ENCODE data around the gene ZNF441. TPM values are rescaled to one million over a fixed set of nuclear protein-coding genes. Genes with fewer than 3 reads are reported as not detected.
A peak's percentile ranks its signal among the peaks of the same experiment; 100 is the strongest.

ZNF441 gene
- total RNA-seq, 5 donors from 2014 or later (not counting 1 experiment from before 2014, with no cell fraction given): 4.8 to 18.4 (median 16.0) TPM

GRCh38 chr19:11737964-11738745, 28.6 kb upstream of the ZNF441 start:
- Mint-ChIP-seq H3K27me3 (peaks cover 0 to 5% of the 10 kb centered on the region in 2 donors), H3K4me1 (peaks cover 26 to 28% (median 27%) of the 10 kb centered on the region in 3 donors), H3K36me3 (peaks cover 4% of the 10 kb centered on the region), H3K27ac (peak overlapping the region; percentile 43 to 90), H3K4me3 (peak overlapping the region; percentile 97 to 100 (median 99)), H3K9me3 (no peaks in the 10 kb centered on the region)
- Histone ChIP-seq H3K27me3 (replicated peaks in 1 of 2; ENCODE audit: control insufficient read depth in 2 of 2, extremely low read depth in 1 of 2, insufficient read depth in 2 of 2, low read length in 1 of 2) (no peaks in the 10 kb centered on the region), H3K4me3 (ENCODE audit: control insufficient read depth in 1 of 2, extremely low read depth in 1 of 2, low read length in 1 of 2) (peak overlapping the region; percentile 82 to 88), H3K36me3 (ENCODE audit: control insufficient read depth in 2 of 2, extremely low read depth in 1 of 2, insufficient read depth in 1 of 2, low read length in 1 of 2) (no peaks in the 10 kb centered on the region), H3K27ac (ENCODE audit: low read length) (no peak overlapping the region), H3K4me1 (ENCODE audit: control insufficient read depth in 1 of 2, extremely low read depth in 1 of 2, insufficient read depth in 2 of 2, low read length in 2 of 2) (peaks cover 7 to 22% of the 10 kb centered on the region in 2 experiments), H3K9me3 (no peaks in the 10 kb centered on the region)
- peak in 29 of 35 experiments; percentile 4 to 40 (median 14) for DNase-seq
- POLR2A ChIA-PET: no interaction called here
- CTCF ChIA-PET: interaction anchor here (0.6 kb wide), 2 partner anchors 26 to 46 kb away, joined by 5 to 7 read pairs; no protein-coding TSS in a partner anchor
- WGBS (ENCODE audit: insufficient coverage): under 1% methylated on average over 52 of the region's 52 CpGs
- peak; percentile 41 to 61 (median 58) for ATAC-seq (replicated peaks in 1 of 4)

- Mint-ChIP-seq H3K27me3 (peaks cover 0 to 5% of the 10 kb centered on the region in 2 donors), H3K27ac (peak within 1 kb of the TSS; percentile 90 to 92), H3K4me3 (peak within 1 kb of the TSS; percentile 97 to 100 (median 99)), H3K36me3 (peaks cover 4% of the 10 kb centered on the region), H3K4me1 (peaks cover 26 to 28% (median 27%) of the 10 kb centered on the region in 3 donors), H3K9me3 (no peaks in the 10 kb centered on the region)
- no peaks in the 10 kb centered on the region for H3K36me3 ChIP-seq (ENCODE audit: control insufficient read depth in 2 of 2, extremely low read depth in 1 of 2, insufficient read depth in 1 of 2, low read length in 1 of 2)
- H3K27me3 ChIP-seq (replicated peaks in 1 of 2; ENCODE audit: control insufficient read depth in 2 of 2, extremely low read depth in 1 of 2, insufficient read depth in 2 of 2, low read length in 1 of 2): no peaks in the 10 kb centered on the region
- no peaks in the 10 kb centered on the region for H3K9me3 ChIP-seq
- WGBS (ENCODE audit: insufficient coverage): under 1% methylated on average over 30 of the region's 35 CpGs
- H3K4me1 ChIP-seq (ENCODE audit: control insufficient read depth in 1 of 2, extremely low read depth in 1 of 2, insufficient read depth in 2 of 2, low read length in 2 of 2): peaks cover 7 to 22% of the 10 kb centered on the region in 2 experiments
- ChIA-PET CTCF (interaction anchor here in 1 of 2 donors (0.6 kb wide), 1 partner anchor 25 kb away, joined by 7 read pairs; no protein-coding TSS in a partner anchor), POLR2A (no interaction called here)
- DNase-seq (peak; percentile 91 to 99 (median 95)), ATAC-seq (replicated peaks in 1 of 4) (peak; percentile 99 to 100 (median 99))
- H3K27ac ChIP-seq (ENCODE audit: low read length): no peak within 1 kb of the TSS
- H3K4me3 ChIP-seq (ENCODE audit: control insufficient read depth in 1 of 2, extremely low read depth in 1 of 2, low read length in 1 of 2): peak within 1 kb of the TSS; percentile 82 to 88
Measured at GRCh38 chr19:11738746-11739620, 27.8 kb upstream of the ZNF441 start, which contains the start of gene ZNF823. TSS of gene ZNF823 (minus strand) at chr19:11738946. CDS start at chr19:11738819, 127 bp downstream.

- H3K9me3 Mint-ChIP-seq: peaks cover 4 to 37% (median 17%) of the 10 kb centered on the region in 3 donors
- ChIA-PET POLR2A (interaction anchor here in 1 of 2 donors (0.6 kb wide), 1 partner anchor 106 kb away, joined by 3 read pairs; no protein-coding TSS in a partner anchor), CTCF (interaction anchor here in 1 of 2 donors (0.6 kb wide), 1 partner anchor 866 kb away, joined by 3 read pairs; no protein-coding TSS in a partner anchor)
- Histone ChIP-seq H3K4me1 (ENCODE audit: control insufficient read depth in 1 of 2, extremely low read depth in 1 of 2, insufficient read depth in 2 of 2, low read length in 2 of 2) (no peaks in the 10 kb centered on the region), H3K9me3 (no peaks in the 10 kb centered on the region), H3K27ac (ENCODE audit: low read length) (no peak overlapping the region), H3K27me3 (replicated peaks in 1 of 2; ENCODE audit: control insufficient read depth in 2 of 2, extremely low read depth in 1 of 2, insufficient read depth in 2 of 2, low read length in 1 of 2) (no peaks in the 10 kb centered on the region), H3K36me3 (ENCODE audit: control insufficient read depth in 2 of 2, extremely low read depth in 1 of 2, insufficient read depth in 1 of 2, low read length in 1 of 2) (no peaks in the 10 kb centered on the region), H3K4me3 (ENCODE audit: control insufficient read depth in 1 of 2, extremely low read depth in 1 of 2, low read length in 1 of 2) (no peak overlapping the region)
- H3K4me1 Mint-ChIP-seq: no peaks in the 10 kb centered on the region
- DNase-seq (no peak), ATAC-seq (replicated peaks in 1 of 4) (no peak)
- H3K27ac Mint-ChIP-seq: no peak overlapping the region
- peaks cover 3 to 7% of the 10 kb centered on the region in 2 donors for H3K27me3 Mint-ChIP-seq
- peaks cover 9% of the 10 kb centered on the region for H3K36me3 Mint-ChIP-seq
- no peak overlapping the region for H3K4me3 Mint-ChIP-seq
Measured at GRCh38 chr19:11745869-11746268, 20.9 kb upstream of the ZNF441 start.

- Mint-ChIP-seq H3K9me3 (peaks cover 4 to 49% (median 25%) of the 10 kb centered on the region in 3 donors), H3K36me3 (peaks cover 11% of the 10 kb centered on the region)
Measured at GRCh38 chr19:11747277-11747676, 19.5 kb upstream of the ZNF441 start.

DNA sequence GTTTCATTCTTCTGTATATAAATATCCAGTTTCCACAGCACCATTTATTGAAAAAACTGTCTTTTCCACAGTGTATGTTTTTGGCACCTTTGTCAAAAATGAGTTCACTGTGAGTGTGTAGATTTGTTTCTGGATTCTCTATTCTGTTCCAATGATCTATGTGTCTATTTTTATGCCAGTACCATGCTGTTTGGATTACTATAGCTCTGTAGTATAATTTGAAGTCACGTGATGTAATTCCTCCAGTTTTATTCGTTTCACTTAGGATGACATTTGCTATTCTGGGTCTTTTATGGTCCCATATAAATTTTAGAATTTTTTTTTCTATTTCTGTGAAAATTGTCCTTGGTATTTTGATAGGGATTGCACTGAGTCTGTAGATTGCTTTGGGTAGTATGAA, 17.0 kb upstream of the ZNF441 start:
- Histone ChIP-seq H3K4me1 (ENCODE audit: control insufficient read depth in 1 of 2, extremely low read depth in 1 of 2, insufficient read depth in 2 of 2, low read length in 2 of 2) (no peaks in the 10 kb centered on the region), H3K27ac (ENCODE audit: low read length) (no peak overlapping the region), H3K9me3 (no peaks in the 10 kb centered on the region), H3K36me3 (ENCODE audit: control insufficient read depth in 2 of 2, extremely low read depth in 1 of 2, insufficient read depth in 1 of 2, low read length in 1 of 2) (no peaks in the 10 kb centered on the region), H3K4me3 (ENCODE audit: control insufficient read depth in 1 of 2, extremely low read depth in 1 of 2, low read length in 1 of 2) (no peak overlapping the region), H3K27me3 (replicated peaks in 1 of 2; ENCODE audit: control insufficient read depth in 2 of 2, extremely low read depth in 1 of 2, insufficient read depth in 2 of 2, low read length in 1 of 2) (no peaks in the 10 kb centered on the region)
- H3K36me3 Mint-ChIP-seq: peaks cover 18% of the 10 kb centered on the region
- ChIA-PET POLR2A (no interaction called here), CTCF (no interaction called here)
- ATAC-seq (replicated peaks in 1 of 4) (no peak), DNase-seq (no peak)
- H3K4me3 Mint-ChIP-seq: no peak overlapping the region
- peaks cover 9 to 57% (median 30%) of the 10 kb centered on the region in 3 donors for H3K9me3 Mint-ChIP-seq
- H3K4me1 Mint-ChIP-seq: no peaks in the 10 kb centered on the region
- no CpG with 5 or more reads among the region's 2 CpGs for WGBS (ENCODE audit: insufficient coverage)
- H3K27me3 Mint-ChIP-seq: peaks cover 15 to 30% of the 10 kb centered on the region in 2 donors
- H3K27ac Mint-ChIP-seq: no peak overlapping the region

More at GRCh38 chr19:11747277-11747676, 19.5 kb upstream of the ZNF441 start:
- H3K4me3 ChIP-seq (ENCODE audit: control insufficient read depth in 1 of 2, extremely low read depth in 1 of 2, low read length in 1 of 2): no peak overlapping the region
- H3K27me3 ChIP-seq (replicated peaks in 1 of 2; ENCODE audit: control insufficient read depth in 2 of 2, extremely low read depth in 1 of 2, insufficient read depth in 2 of 2, low read length in 1 of 2): no peaks in the 10 kb centered on the region
- ChIA-PET CTCF (no interaction called here), POLR2A (no interaction called here)
- Mint-ChIP-seq H3K27me3 (peaks cover 7 to 11% of the 10 kb centered on the region in 2 donors), H3K27ac (no peak overlapping the region), H3K4me3 (no peak overlapping the region), H3K4me1 (no peaks in the 10 kb centered on the region)
- H3K36me3 ChIP-seq (ENCODE audit: control insufficient read depth in 2 of 2, extremely low read depth in 1 of 2, insufficient read depth in 1 of 2, low read length in 1 of 2): no peaks in the 10 kb centered on the region
- ATAC-seq (replicated peaks in 1 of 4): no peak
- H3K27ac ChIP-seq (ENCODE audit: low read length): no peak overlapping the region
- DNase-seq: no peak
- H3K9me3 ChIP-seq: no peaks in the 10 kb centered on the region
- no peaks in the 10 kb centered on the region for H3K4me1 ChIP-seq (ENCODE audit: control insufficient read depth in 1 of 2, extremely low read depth in 1 of 2, insufficient read depth in 2 of 2, low read length in 2 of 2)
- WGBS (ENCODE audit: insufficient coverage): no CpG with 5 or more reads among the region's 1 CpG

- Histone ChIP-seq H3K27me3 (replicated peaks in 1 of 2; ENCODE audit: control insufficient read depth in 2 of 2, extremely low read depth in 1 of 2, insufficient read depth in 2 of 2, low read length in 1 of 2) (no peaks in the 10 kb centered on the region), H3K9me3 (no peaks in the 10 kb centered on the region), H3K36me3 (ENCODE audit: control insufficient read depth in 2 of 2, extremely low read depth in 1 of 2, insufficient read depth in 1 of 2, low read length in 1 of 2) (no peaks in the 10 kb centered on the region), H3K4me1 (ENCODE audit: control insufficient read depth in 1 of 2, extremely low read depth in 1 of 2, insufficient read depth in 2 of 2, low read length in 2 of 2) (no peaks in the 10 kb centered on the region), H3K4me3 (ENCODE audit: control insufficient read depth in 1 of 2, extremely low read depth in 1 of 2, low read length in 1 of 2) (no peak overlapping the region), H3K27ac (ENCODE audit: low read length) (no peak overlapping the region)
- no CpG with 5 or more reads among the region's 2 CpGs for WGBS (ENCODE audit: insufficient coverage)
- Mint-ChIP-seq H3K4me1 (no peaks in the 10 kb centered on the region), H3K36me3 (peaks cover 20% of the 10 kb centered on the region), H3K27ac (peak overlapping the region in 1 of 2 donors; percentile 37), H3K4me3 (no peak overlapping the region), H3K27me3 (peaks cover 15 to 31% of the 10 kb centered on the region in 2 donors), H3K9me3 (peaks cover 19 to 66% (median 41%) of the 10 kb centered on the region in 3 donors)
- ChIA-PET CTCF (no interaction called here), POLR2A (no interaction called here)
- no peak for DNase-seq
- no peak for ATAC-seq (replicated peaks in 1 of 4)
Measured at GRCh38 chr19:11752244-11752736, 14.5 kb upstream of the ZNF441 start.

Measured in T-cell (primary cell).